ENCODE data around the gene ROPN1.

GRCh38 chr3:123980539-123980938, 11.4 kb downstream of the ROPN1 start:
- TF ChIP-seq CTCF (IDR thresholded peaks at IDR 0.05 in 8 of 11, conservative IDR thresholded peaks at IDR 0.05 in 3 of 11) (no peak), POLR2A (IDR thresholded peaks at IDR 0.05) (no peak)

All from spleen (tissue), 7 donors.